Lower leg skin (tissue), 4 donors: Measurements from ENCODE around the gene RCBTB2. TPM values are rescaled to one million over a fixed set of nuclear protein-coding genes. Genes with fewer than 3 reads are reported as not detected.

ENCODE experiments used
- DNase-seq, 2 donors: peaks; one replicate each; pipeline ENCODE4 v3.0.0-alpha.2; 2019; ENCODE audit warnings: low spot score in 2 of 2
- H3K4me3 ChIP-seq: fragments of 200-600 bp; sonication (generic); 2 replicates; pipeline ENCODE4 v1.5.1; 2017; ENCODE audit warnings: mild to moderate bottlenecking, low read depth; ENCODE audit not compliant: poor library complexity, severe bottlenecking
- CTCF ChIP-seq, 3 donors: fragments of 450-650 bp; IDR thresholded peaks; one replicate each; pipeline ENCODE4 v1.5.1; 2016; ENCODE audit warnings: antibody characterized with exemption in 3 of 3, mild to moderate bottlenecking in 3 of 3, moderate library complexity in 2 of 3
- POLR2A ChIP-seq, 2 donors: fragments of 450-650 bp; IDR thresholded peaks; one replicate each; pipeline ENCODE4 v1.6.1; 2016 to 2017; ENCODE audit warnings: antibody characterized with exemption in 2 of 2, mild to moderate bottlenecking in 1 of 2, moderate library complexity in 1 of 2
- WGBS, 2 donors: methylation state at CpG; one replicate each; pipeline ENCODE4 v1.1.5; 2018; 5-methylcytosine and 5-hydroxymethylcytosine counted together
- intact Hi-C: fragments of 100-400 bp; cut with DNase I; formaldehyde crosslinking; loops from one replicate; pipeline ENCODE4 v1.15.0; 2023; ENCODE audit warnings: low total_unique reads
- total RNA-seq, 4 donors: library from RNA; depleted of rRNA; stranded (reverse); fragments of >200 nt; gene quantifications; one replicate each; pipeline ENCODE4 v1.1.0, GENCODE V29; 2016

Gene RCBTB2
- total RNA-seq, 4 donors from 2014 or later: 3.5 to 6.7 (median 3.9) TPM

DNA sequence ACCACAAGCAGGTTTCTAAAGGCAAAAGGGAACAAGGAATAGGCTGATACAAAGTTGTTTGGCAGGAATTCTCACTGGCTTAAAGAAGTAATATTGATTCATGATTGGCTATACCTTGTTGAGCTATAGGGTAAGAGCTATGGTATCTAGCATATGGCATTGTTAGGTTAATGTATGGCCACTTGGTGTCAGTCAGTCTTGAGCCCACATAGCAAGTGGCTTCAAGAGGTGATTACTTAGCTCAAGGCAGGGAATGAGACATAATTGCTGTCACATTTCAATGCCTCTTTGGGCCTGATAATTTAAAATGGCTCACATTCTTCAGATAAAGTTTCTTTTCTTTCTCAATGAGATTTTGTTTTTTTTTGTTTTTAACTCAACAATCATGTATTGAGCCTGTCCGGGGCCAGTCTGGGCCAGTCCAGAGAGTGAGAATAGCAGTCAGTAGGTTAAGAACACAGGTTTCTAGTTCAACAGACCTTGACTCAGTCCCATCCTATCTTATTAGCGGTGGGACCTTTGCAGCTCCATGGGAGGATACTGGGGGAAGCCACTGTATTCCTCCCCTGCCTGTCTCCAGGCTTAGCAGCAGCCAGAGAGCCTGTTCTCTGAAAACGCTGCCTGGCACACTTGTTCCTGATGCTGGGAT is 45.8 kb upstream of the RCBTB2 start:
- no peak for DNase-seq
- intact Hi-C loops: no loop called here
- WGBS, 2 donors: 49 to 59% methylated on average over 3 of the region's 3 CpGs
- no peak for TF ChIP-seq POLR2A (IDR thresholded peaks at IDR 0.05)
- no peak for TF ChIP-seq CTCF (IDR thresholded peaks at IDR 0.05)
- no peak overlapping the region for H3K4me3 ChIP-seq

DNA sequence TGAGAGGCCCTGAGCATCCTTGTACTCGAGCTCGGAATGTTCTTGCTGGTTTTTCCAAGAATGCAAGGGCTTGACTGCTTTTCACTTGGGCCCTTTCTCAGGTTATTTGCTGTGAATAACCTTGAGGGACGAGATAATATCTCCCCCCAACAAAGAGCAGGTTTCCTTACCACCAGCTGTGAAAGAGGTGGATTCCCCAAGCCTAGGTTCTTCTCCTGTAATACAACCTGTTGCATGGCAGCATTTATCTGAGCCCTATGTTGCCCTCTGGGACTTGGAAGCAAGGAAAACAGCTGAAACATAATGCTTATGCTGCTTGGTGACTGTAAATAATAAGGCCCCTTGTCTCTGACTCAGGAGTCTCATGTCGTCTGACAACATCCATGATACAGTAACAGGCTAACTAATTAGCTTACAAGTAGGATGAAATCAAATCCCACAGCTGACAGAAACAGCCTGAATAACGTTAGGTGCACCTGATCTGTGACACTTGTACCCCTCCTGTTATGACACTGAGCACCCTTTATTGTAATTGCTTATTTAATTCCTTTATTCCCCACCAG is 43.6 kb upstream of the RCBTB2 start:
- TF ChIP-seq POLR2A (IDR thresholded peaks at IDR 0.05): no peak
- TF ChIP-seq CTCF (IDR thresholded peaks at IDR 0.05): no peak
- intact Hi-C loops: no loop called here
- no peak for DNase-seq
- 84 to 87% methylated on average over 5 of the region's 5 CpGs for WGBS, 2 donors
- no peak overlapping the region for H3K4me3 ChIP-seq

GRCh38 chr13:48575031-48575430 is 42.2 kb upstream of the RCBTB2 start:
- intact Hi-C loops: no loop called here

GRCh38 chr13:48574041-48574796 is 41.3 kb upstream of the RCBTB2 start:
- intact Hi-C loops: no loop called here
- TF ChIP-seq CTCF (IDR thresholded peaks at IDR 0.05) (no peak), POLR2A (IDR thresholded peaks at IDR 0.05) (no peak)
- no peak overlapping the region for H3K4me3 ChIP-seq
- DNase-seq: no peak
- WGBS, 2 donors: 89 to 91% methylated on average over 5 of the region's 5 CpGs

More at GRCh38 chr13:48575031-48575430, 42.2 kb upstream of the RCBTB2 start:
- no peak overlapping the region for H3K4me3 ChIP-seq
- no peak for TF ChIP-seq CTCF (IDR thresholded peaks at IDR 0.05)
- TF ChIP-seq POLR2A (IDR thresholded peaks at IDR 0.05): no peak
- DNase-seq: no peak
- WGBS, 2 donors: 88 to 91% methylated on average over 5 of the region's 5 CpGs

DNA sequence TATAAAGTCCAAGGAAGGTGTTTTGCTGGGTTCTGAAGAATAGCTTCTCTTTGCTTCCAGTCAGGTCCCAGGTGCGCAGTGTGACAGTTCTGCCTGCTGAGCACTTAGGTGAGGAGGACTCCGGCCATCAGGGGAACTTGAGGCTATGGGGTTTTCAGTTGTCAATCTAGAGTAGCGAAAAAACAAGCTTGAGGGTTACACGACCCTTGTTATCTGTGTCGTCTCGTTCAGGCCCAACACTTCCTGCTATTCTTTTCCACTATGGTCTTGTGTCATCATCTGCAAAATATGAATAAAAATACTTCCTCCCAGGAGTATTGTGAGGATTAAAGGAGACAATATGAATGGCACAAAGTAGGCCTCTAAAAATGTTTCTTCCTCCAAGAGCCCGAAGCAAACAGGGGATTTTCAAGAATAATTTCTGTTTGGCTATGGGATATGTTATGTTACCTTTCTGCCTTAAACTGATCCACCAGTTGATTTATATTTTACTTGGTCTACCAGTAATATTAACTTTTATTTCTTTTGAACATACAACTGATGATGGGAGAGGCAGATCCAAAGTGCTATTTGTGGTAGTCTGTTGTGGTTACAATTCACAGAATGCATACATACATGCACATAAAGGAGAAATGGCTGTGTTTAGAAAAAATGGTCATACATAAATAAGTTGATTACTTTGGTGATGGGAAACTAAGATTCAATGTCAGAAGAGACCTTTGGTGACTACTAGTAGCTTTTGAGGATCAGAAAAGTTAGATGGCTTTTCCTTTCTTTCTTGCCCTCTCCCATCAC is 40.5 kb upstream of the RCBTB2 start:
- no peak for DNase-seq
- H3K4me3 ChIP-seq: no peak overlapping the region
- intact Hi-C loops: no loop called here
- WGBS, 2 donors: 69 to 79% methylated on average over 7 of the region's 7 CpGs
- TF ChIP-seq POLR2A (IDR thresholded peaks at IDR 0.05) (no peak), CTCF (IDR thresholded peaks at IDR 0.05) (no peak)
